Stimulated activated CD4-positive, alpha-beta T cell treated with anti-CD3 and anti-CD28 coated beads, TNF-alpha, amount 100 ng/mL, for 48 hours (primary cell): ENCODE results near the gene PLEKHH3.
"Not testable (repeated sequence)": the region's sequence is repeated elsewhere in the genome, so short reads cannot be mapped to it uniquely, and the experiment has no call there.

ENCODE experiments used
- DNase-seq, 3 donors: peaks; one replicate each; pipeline ENCODE4 v3.0.0-alpha.2; 2020; ENCODE audit warnings: low read depth in 3 of 3

PLEKHH3 gene

GRCh38 chr17:42629411-42630009 lies 47.3 kb downstream of the PLEKHH3 start:
- no peak for DNase-seq

- not testable (repeated sequence) for DNase-seq
These were observed 49.6 kb downstream of the PLEKHH3 start for GRCh38 chr17:42627032-42627764.

DNA sequence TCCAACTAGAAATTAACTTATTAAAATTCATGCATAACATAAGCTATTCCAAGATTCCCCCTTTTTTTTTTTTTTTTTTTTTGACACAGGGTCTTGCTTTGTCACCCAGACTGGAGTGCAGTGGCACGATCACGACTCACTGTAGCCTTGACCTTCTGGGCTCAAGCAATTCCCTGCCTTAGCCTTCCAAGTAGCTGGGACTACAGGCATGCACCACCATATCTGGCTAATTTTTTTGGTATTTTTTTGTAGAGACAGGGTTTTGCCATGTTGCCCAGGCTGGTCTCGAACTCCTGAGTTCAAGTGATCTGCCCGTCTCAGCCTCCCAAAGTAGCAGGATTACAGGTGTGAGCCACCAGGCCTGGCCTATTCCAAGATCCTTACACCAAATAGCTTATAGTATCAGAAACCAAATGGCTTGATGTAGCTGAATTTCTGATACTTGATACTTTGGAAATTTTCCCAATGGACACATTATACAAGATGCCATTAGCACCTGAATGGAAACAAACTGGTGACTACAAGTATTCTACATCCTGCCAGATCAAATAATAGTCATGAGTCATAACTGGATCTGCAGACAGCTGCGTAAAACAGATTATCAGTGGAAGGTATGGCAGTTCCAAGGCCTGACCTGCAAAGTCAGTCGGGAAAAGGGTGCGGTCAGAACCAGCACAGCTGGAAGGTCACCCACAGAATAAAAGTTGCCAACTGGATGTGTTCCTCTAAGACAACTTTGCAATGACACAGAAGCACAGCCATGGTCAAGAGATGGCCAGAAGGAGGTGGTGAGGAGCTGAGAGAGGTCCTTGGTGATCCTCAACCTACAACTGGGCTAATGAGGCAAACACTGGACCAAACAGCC lies 52.8 kb downstream of the PLEKHH3 start:
- DNase-seq: no peak

- no peak for DNase-seq
These were observed 53.5 kb downstream of the PLEKHH3 start for GRCh38 chr17:42623271-42623670.

DNA sequence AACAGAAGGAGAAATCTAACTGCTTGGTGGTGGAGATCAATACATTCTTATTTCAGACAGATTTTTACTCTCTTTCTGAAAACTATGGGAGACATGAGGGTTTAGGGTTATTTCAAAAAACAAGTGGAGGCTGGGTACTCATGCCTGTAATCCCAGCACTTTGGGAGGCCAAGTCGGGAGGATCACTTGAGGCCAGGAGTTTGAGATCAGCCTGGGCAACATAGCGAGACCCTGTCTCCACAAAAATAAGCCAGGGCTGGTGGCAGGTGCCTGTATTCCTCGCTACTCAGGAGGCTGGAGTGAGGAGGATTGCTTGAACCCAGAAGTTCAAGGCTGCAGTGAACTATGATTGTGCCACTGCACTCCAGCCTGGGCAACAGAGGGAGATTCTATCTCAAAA lies 54.8 kb downstream of the PLEKHH3 start:
- DNase-seq: not testable (repeated sequence)

DNA sequence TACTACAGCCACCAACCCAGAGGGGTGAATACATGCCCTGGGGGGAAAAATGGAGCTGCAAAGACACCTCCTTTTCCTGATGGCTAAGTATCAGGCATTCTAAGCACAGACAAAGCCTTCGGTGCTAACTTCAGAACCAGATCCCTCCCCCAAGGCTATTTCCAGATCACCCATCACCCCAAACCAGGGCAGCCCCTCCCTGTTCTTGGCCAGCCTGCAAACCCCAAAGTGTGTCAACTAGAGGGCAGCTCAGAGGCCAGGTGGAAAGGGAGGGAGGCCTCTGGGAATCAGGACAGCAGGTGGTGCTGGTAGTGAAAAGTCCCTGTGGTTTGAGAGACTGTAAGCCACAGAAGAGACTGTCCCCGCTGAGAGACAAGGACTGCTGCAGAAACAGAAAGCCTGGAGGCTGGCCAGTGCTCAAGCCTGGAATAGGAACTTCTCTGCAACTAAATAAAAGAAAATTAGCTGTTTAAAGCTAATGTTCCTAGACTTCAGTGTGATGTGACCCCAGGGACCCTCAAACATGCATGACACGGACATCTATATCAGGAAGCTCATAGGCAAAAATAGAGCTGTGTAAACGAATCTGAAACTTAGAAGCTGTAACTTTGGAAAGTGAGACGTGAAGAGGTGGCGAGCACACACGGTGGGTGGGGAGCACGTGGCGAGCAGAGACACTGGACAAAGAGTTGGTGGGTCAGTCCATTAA lies 58.2 kb downstream of the PLEKHH3 start:
- DNase-seq: no peak

DNA sequence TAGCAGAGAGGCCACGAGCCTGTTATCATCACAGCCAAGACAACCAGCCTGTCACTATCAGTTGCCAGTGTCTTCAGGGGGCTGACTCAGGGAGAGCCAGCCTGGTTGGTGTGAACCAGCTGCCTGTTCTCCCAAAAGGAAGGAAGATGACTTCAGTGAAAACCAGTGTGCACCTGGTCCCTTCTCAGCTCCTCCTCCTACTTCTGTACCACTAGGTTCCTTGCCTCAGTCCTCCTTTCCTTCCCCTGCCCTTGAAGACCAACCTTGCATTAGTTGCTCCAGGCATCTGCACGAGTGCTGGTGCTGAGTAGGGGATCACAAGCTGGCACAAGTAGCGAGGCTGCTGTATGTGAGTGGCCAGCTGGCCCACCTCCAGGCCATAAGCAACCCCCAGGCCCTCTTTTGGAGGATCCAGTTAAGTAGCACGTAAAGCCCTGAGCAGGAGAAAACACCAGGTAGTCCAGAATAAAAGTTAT lies 58.8 kb downstream of the PLEKHH3 start:
- DNase-seq: no peak
